Measurements from ENCODE around the gene CCL2.

Gene CCL2

DNA sequence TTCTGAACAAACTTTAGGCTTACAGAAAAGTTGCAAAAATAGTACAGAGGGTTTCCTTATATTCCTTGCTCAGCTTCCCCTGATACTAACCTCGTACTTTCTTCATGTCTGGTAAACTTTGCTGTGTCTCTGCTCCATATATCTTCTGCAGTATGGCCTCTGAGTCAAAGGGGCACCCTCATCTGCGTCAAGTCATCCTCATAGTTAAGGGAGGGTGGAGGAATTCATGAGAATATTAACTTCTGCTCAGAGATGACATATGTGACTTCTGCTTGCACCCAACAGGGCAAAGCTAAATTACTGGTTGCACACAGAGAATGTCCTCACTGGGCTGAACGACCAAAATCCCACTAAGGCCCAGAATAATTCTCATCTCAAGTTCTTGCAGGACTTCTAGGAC lies 10.6 kb downstream of the CCL2 start:
- no peak for DNase-seq (ENCODE audit: low read depth)

DNA sequence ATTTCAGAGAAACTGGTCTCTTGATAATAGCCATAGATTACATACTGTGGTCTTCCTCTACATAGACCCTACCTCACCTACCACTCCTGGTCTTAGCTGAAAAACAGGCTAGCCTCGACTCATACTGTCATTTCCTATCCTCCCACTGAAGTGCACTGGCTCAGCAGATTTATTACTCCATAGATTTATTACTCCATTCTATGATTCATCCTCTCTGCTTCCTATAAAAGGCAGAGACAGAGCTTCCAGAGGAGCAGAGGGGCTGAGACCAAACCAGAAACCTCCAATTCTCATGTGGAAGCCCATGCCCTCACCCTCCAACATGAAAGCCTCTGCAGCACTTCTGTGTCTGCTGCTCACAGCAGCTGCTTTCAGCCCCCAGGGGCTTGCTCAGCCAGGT lies 14.9 kb downstream of the CCL2 start, which contains the start of gene CCL7:
CCL7 (plus strand) TSS at position 253 of the 400 bp plus-strand sequence; CDS start at position 323, 70 bp downstream.
- no peak for DNase-seq (ENCODE audit: low read depth)

DNA sequence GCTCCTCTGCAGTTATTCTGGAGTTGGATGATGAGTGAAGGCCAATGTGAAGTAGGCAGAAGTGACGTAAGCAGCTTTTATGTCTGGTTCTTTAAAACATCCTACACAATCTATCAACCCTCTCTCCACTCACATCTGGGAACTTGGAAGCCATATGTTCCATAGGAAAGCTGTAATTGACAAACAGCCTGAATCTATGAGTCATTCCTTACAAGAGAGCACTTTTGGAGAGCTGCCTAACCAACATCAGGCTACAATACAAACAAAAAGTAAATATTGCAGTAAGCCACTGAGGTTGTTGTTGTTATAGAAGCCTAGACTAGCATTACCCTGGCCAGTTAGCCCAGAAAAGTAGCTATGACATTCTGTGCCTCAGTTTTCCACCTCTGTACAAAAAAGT lies 20.8 kb downstream of the CCL2 start:
- DNase-seq (ENCODE audit: low read depth) = no peak

DNA sequence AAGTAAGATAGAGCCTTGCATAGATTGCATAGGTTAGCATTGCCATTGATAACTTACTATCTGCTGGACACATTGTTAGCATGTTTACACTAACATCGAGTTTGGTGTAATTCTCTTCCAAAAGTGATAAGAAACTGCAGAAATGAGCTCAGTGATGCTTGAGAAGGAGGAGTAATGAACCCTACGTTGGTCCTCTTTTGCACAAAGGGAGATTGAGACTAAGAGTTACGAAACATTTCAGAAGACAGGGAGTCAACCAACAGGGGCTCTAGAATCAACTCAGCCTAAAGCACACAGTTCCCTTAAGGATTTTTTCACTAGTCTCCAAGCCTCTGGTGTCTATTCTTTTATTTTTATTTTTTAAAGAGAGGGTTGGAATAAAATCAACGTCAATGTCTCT lies 21.7 kb downstream of the CCL2 start:
- DNase-seq (ENCODE audit: low read depth) = no peak

- no peak for DNase-seq (ENCODE audit: low read depth)
Measured at GRCh38 chr17:34283571-34283970, 28.5 kb downstream of the CCL2 start.

- no peak for DNase-seq (ENCODE audit: low read depth)
Measured at GRCh38 chr17:34285286-34285792, 30.3 kb downstream of the CCL2 start, which contains the start of gene CCL11. Gene CCL11 (plus strand): TSS chr17:34285742. CDS start chr17:34285809, 67 bp downstream.

DNA sequence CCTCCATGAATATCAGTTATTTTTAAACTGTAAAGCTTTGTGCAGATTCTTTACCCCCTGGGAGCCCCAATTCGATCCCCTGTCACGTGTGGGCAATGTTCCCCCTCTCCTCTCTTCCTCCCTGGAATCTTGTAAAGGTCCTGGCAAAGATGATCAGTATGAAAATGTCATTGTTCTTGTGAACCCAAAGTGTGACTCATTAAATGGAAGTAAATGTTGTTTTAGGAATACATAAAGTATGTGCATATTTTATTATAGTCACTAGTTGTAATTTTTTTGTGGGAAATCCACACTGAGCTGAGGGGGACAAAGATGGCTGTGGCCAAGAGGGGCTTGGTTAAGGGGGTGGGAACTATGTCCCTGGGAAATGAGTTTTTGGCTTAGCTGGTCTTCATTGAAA lies 32.8 kb downstream of the CCL2 start:
- no peak for DNase-seq (ENCODE audit: low read depth)

- no peak for DNase-seq (ENCODE audit: low read depth)
Measured at GRCh38 chr17:34290586-34290985, 35.5 kb downstream of the CCL2 start.

DNA sequence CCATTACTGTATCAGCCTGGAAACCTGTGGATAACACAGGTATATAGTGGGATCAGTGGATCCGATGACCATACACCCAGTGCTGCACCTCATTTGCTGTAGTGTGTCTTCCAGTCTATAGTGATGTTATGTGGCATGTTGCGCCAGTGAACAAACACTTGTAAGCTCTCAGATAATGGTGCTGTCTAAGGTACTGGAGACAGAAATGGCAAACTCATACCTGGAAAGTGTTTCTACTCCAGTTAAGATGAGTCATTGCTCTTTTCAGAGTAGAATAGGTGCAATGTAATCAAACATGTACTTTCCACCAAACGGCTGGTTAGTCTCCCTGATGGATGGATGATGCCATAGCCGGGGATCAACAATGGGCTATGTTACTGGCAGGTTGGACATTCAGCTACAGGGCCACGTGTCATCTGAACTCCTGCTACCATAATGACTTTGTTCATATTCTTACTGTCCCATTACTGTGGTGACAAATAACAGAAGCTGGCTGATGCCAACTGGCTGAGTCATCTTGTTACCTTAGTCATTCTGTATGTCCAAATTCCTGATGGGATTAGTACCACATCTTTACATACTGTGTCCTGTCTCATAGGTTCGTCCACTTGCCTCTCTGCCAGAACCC lies 36.8 kb downstream of the CCL2 start:
- no peak for DNase-seq (ENCODE audit: low read depth)

- DNase-seq (ENCODE audit: low read depth) = no peak
Measured at GRCh38 chr17:34299027-34299426, 43.9 kb downstream of the CCL2 start.

- no peak for DNase-seq (ENCODE audit: low read depth)
Measured at GRCh38 chr17:34299956-34300577, 45.0 kb downstream of the CCL2 start.

GRCh38 chr17:34300652-34301370 lies 45.7 kb downstream of the CCL2 start:
- no peak for DNase-seq (ENCODE audit: low read depth)

GRCh38 chr17:34301986-34302385 lies 46.9 kb downstream of the CCL2 start:
- no peak for DNase-seq (ENCODE audit: low read depth)

DNA sequence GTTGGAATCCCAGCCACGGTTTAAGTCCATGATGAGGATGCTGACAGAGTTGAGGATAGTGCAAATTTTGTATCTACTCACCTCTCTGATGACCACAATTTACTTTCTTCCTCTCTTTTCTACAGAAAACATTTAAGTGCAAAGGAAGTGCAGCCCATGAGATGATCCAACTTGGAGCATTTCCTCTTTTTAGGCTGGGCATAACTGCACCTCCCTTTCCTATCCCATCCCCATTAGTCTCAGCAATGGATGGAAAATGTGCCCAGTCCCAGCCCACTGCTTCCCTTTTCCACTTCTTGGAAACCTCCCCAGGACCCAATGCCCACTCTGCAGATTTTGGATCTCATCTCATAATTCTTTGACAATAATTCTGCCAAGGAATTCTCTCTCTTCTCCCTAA lies 47.6 kb downstream of the CCL2 start:
- no peak for DNase-seq (ENCODE audit: low read depth)

GRCh38 chr17:34303606-34304005 lies 48.5 kb downstream of the CCL2 start:
- DNase-seq (ENCODE audit: low read depth) = no peak

DNA sequence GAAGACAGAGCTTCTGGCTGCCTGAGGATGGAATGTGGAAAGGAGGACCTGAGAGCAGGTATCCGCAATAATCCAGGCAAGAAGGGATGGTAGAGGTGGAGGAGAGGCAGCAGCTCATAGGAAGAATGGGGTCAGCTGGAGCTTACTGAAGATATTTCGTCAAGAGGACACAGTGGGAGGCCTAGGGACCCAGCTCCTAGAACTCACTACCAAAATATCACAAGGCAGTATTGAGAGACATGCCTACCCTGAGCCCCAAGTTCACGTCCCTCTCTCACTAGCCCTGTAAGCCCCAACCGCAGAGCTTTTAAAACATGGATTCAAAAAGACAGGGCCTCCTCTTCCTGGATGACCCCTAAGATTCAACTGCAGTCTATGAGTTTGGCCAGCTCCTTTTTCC lies 50.0 kb downstream of the CCL2 start:
- DNase-seq (ENCODE audit: low read depth) = no peak

DNA sequence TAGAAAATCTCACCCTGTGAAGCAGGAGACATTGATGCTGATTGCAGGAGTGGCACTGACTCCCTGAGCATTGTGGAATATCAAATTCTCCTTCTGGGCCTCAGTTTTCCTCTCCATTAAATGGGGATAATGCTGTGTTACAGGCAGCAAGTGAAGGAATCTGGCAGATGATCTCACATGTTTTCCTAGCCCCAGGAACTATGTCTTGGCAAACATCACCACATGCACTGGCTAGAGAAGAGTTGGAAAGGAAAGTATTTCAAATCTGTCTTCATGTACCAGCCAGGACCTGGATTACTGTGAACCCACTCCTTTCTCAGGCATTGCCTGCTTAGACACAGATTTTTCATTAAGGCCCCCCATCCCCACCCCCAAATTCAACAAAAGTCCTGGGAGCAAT lies 50.5 kb downstream of the CCL2 start:
- DNase-seq (ENCODE audit: low read depth) = no peak

- no peak for DNase-seq (ENCODE audit: low read depth)
Measured at GRCh38 chr17:34306466-34306865, 51.4 kb downstream of the CCL2 start.

Measured in activated gamma-delta T cell treated with anti-CD3 and anti-CD28 coated beads, Interleukin-2, amount 50 U/mL, for 16 hours (primary cell).